ENCODE results near the gene RNF115.
"Not testable (repeated sequence)": the region's sequence is repeated elsewhere in the genome, so short reads cannot be mapped to it uniquely, and the experiment has no call there.

DNA sequence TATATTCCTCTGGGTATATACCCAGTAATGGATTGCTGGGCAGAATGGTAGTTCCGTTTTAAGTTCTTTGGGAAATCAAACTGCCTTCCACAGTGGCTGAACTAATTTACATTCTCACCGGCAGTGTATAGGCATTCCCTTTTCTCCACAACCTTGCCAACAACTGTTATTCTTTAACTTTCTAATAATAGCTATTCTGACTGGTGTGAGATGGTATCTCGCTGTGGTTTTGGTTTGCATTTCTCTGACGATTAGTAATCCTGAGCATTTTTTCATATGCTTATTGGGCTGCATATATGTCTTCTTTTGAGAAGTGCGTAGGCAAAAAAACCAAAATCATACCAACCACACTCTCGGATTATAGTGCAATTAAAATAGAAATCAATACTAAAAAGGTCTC is 5.8 kb downstream of the RNF115 start:
- not testable (repeated sequence) for TF ChIP-seq CTCF (conservative IDR thresholded peaks at IDR 0.05 in 1 of 2, IDR thresholded peaks at IDR 0.05 in 1 of 2; ENCODE audit: extremely low read depth in 1 of 2, insufficient read depth in 1 of 2, low read depth in 1 of 2, low read length in 2 of 2); EZH2 (IDR thresholded peaks at IDR 0.05; ENCODE audit: borderline replicate concordance, low read length)

Measured in mammary epithelial cell (primary cell).